A673 (cell line): ENCODE data around the gene RNF144B.

ENCODE experiments used
- CTCF ChIP-seq: fragments of 300-800, 200-600 bp; sonication (generic); conservative IDR thresholded peaks from 2 replicates; pipeline ENCODE4 v1.5.1; 2017; ENCODE audit warnings: low read depth, mild to moderate bottlenecking, antibody characterized with exemption, low read length, moderate library complexity, mixed read lengths
- EZH2 ChIP-seq: fragments of 200-600 bp; sonication (generic); IDR thresholded peaks from 2 replicates; pipeline ENCODE4 v1.6.1; 2017; ENCODE audit warnings: borderline replicate concordance, low read depth, mild to moderate bottlenecking, mixed read lengths, antibody characterized with exemption, low read length; ENCODE audit not compliant: poor library complexity, severe bottlenecking

GRCh38 chr6:18410412-18410811 is 23.3 kb downstream of the RNF144B start:
- TF ChIP-seq CTCF (no peak), EZH2 (no peak)
